Brain microvascular endothelial cell (primary cell): ENCODE results near the gene SCGB2A2.

Experiments used
- DNase-seq: peaks from one replicate; pipeline ENCODE4 v3.0.0-alpha.2; 2020
- H3K27ac ChIP-seq: fragments of 250-450 bp; sonication (Bioruptor Pico); 2 replicates; pipeline ENCODE4 v1.5.1; 2020; ENCODE audit warnings: mild to moderate bottlenecking, moderate library complexity
- H3K27me3 ChIP-seq: fragments of 250-450 bp; sonication (Bioruptor Pico); replicated peaks from 2 replicates; pipeline ENCODE4 v1.5.1; 2020; ENCODE audit warnings: mild to moderate bottlenecking
- H3K36me3 ChIP-seq: fragments of 250-450 bp; sonication (Bioruptor Pico); replicated peaks from 2 replicates; pipeline ENCODE4 v1.5.1; 2020; ENCODE audit warnings: mild to moderate bottlenecking
- H3K4me3 ChIP-seq: 2 replicates; pipeline ENCODE4 v1.5.1; 2011; ENCODE audit warnings: low read depth, mild to moderate bottlenecking, control low read depth, low read length, moderate library complexity
- CTCF ChIP-seq: IDR thresholded peaks from 2 replicates; pipeline ENCODE4 v1.5.1; 2011; ENCODE audit warnings: low read depth, mild to moderate bottlenecking, moderate library complexity, low read length, control low read depth, inconsistent platforms; ENCODE audit errors: missing control alignments
- in situ Hi-C: cut with HindIII; loops from 2 replicates; pipeline ENCODE4 v1.10.0; 2017; ENCODE audit warnings: low sequenced_read_pairs, low pct_ligation_motif_present

SCGB2A2 gene

GRCh38 chr11:62307950-62308349 lies 38.0 kb downstream of the SCGB2A2 start:
- Histone ChIP-seq H3K36me3 (no peaks in the 10 kb centered on the region), H3K27ac (no peak overlapping the region), H3K27me3 (no peaks in the 10 kb centered on the region), H3K4me3 (no peak overlapping the region)
- in situ Hi-C loops = no loop called here
- TF ChIP-seq CTCF = no peak
- no peak for DNase-seq

GRCh38 chr11:62309991-62310390 lies 40.0 kb downstream of the SCGB2A2 start:
- DNase-seq = no peak
- Histone ChIP-seq H3K27ac (no peak overlapping the region), H3K27me3 (no peaks in the 10 kb centered on the region), H3K36me3 (no peaks in the 10 kb centered on the region), H3K4me3 (no peak overlapping the region)
- in situ Hi-C loops = no loop called here
- TF ChIP-seq CTCF = no peak

GRCh38 chr11:62315431-62315830 lies 45.5 kb downstream of the SCGB2A2 start:
- in situ Hi-C loops = no loop called here
- no peak overlapping the region for H3K27ac ChIP-seq
- TF ChIP-seq CTCF = no peak
- no peaks in the 10 kb centered on the region for H3K27me3 ChIP-seq
- DNase-seq = no peak
- H3K4me3 ChIP-seq = no peak overlapping the region
- H3K36me3 ChIP-seq = no peaks in the 10 kb centered on the region

- in situ Hi-C loops = no loop called here
- H3K27me3 ChIP-seq = peaks cover 2% of the 10 kb centered on the region
- DNase-seq = no peak
- no peak for TF ChIP-seq CTCF
- H3K36me3 ChIP-seq = no peaks in the 10 kb centered on the region
- H3K27ac ChIP-seq = no peak overlapping the region
- no peak overlapping the region for H3K4me3 ChIP-seq
Observed at GRCh38 chr11:62322524-62322923, 52.6 kb downstream of the SCGB2A2 start.
